ENCODE results near the gene GRK5. TPM values are rescaled to one million over a fixed set of nuclear protein-coding genes. Genes with fewer than 3 reads are reported as not detected.

Gene GRK5
- total and polyA plus RNA-seq, 9 of the 15 experiments (the other 6 are each of a cell fraction or from before 2014, with no cell fraction given): 0.46 to 0.83 (median 0.67) TPM; not detected in 2

DNA sequence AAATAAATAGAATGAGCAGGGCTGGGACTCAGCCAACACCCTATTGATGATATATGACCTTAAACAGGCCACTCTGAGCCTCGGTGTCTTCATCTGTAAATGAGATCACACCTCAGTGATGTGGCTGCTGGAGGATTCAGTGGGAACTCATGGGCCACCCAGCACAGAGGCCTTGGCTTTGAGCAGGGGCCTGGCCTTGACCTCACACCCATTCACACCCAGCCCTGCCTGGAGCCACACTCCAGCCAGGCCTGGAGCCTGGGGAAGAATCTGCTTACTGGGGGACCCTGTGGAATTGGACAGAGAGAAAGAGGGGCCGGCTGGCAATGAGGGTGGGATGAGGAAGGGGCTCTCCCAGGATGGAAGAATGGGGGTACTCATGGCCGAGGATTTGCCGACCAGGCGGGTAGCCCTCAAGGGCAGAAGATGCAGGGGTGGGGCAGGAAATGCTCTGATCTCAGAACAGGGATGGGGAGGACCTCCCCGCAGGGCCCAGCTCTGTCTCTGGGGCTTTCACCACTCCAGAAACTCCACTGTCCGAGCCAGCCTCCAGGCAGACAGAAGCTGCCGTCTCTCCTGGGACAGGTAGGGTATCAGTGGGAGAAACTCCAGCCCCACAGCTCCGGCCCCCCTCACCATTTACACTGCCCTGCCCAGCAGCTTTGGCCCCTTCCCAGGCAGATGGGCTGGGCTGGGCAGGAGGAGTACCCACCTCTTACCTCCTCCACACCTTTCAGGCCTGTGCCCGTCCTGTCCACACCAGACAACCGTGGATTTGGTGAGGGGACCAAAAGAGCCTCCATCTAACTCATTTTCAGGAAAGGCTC lies 253.2 kb downstream of the GRK5 start (continued):
- TF ChIP-seq, protein P1, sequence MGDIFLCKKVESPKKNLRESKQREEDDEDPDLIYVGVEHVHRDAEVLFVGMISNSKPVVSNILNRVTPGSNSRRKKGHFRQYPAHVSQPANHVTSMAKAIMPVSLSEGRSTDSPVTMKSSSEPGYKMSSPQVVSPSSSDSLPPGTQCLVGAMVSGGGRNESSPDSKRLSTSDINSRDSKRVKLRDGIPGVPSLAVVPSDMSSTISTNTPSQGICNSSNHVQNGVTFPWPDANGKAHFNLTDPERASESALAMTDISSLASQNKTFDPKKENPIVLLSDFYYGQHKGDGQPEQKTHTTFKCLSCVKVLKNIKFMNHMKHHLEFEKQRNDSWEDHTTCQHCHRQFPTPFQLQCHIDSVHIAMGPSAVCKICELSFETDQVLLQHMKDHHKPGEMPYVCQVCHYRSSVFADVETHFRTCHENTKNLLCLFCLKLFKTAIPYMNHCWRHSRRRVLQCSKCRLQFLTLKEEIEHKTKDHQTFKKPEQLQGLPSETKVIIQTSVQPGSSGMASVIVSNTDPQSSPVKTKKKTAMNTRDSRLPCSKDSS (IDR thresholded peaks at IDR 0.05; ENCODE audit: low read depth, partially characterized antibody): no peak
- TF ChIP-seq POLR3A (IDR thresholded peaks at IDR 0.05; ENCODE audit: borderline replicate concordance, extremely low read depth, insufficient read depth, insufficient read length) (no peak), PTTG1 (tag; IDR thresholded peaks at IDR 0.05; ENCODE audit: low read depth) (no peak), RHOXF2B (CRISPR knock-in tag; conservative IDR thresholded peaks at IDR 0.05) (no peak), ZNF384 (IDR thresholded peaks at IDR 0.05; ENCODE audit: low read depth, low read length) (no peak), MNT (conservative IDR thresholded peaks at IDR 0.05) (no peak), TFE3 (CRISPR knock-in tag; IDR thresholded peaks at IDR 0.05) (no peak), CCAR2 (IDR thresholded peaks at IDR 0.05; ENCODE audit: low read depth, low read length) (no peak)

Data from K562 (cell line).